ENCODE measurements around the gene CCDC171. TPM values are rescaled to one million over a fixed set of nuclear protein-coding genes. Genes with fewer than 3 reads are reported as not detected.
"Not testable (repeated sequence)": the region's sequence is repeated elsewhere in the genome, so short reads cannot be mapped to it uniquely, and the experiment has no call there.

Gene CCDC171
- total RNA-seq, 2 donors from 2014 or later = 2.3 TPM

GRCh38 chr9:15592317-15592716 is 39.5 kb downstream of the CCDC171 start:
- Histone ChIP-seq H3K9ac (ENCODE audit: low read depth in 2 of 2, low read length in 2 of 2) (no peak overlapping the region), H3K27me3 (no peaks in the 10 kb centered on the region), H3K4me3 (no peak overlapping the region), H3K4me1 (no peaks in the 10 kb centered on the region), H3K36me3 (no peaks in the 10 kb centered on the region), H3K9me3 (no peaks in the 10 kb centered on the region), H3K27ac (no peak overlapping the region)
- TF ChIP-seq CTCF (IDR thresholded peaks at IDR 0.05) = no peak
- intact Hi-C loops (cut with DNase I) = no loop called here
- no peak for DNase-seq

- H3K4me1 ChIP-seq; H3K9ac ChIP-seq (ENCODE audit: low read depth in 2 of 2, low read length in 2 of 2); intact Hi-C loops (cut with DNase I); H3K9me3 ChIP-seq; DNase-seq; H3K4me3 ChIP-seq; H3K27ac ChIP-seq; H3K36me3 ChIP-seq; H3K27me3 ChIP-seq: not testable (repeated sequence)
Observed at GRCh38 chr9:15592940-15593339, 40.1 kb downstream of the CCDC171 start.

GRCh38 chr9:15600666-15601330 is 48.0 kb downstream of the CCDC171 start:
- H3K4me3 ChIP-seq; H3K9ac ChIP-seq (ENCODE audit: low read depth in 2 of 2, low read length in 2 of 2); H3K36me3 ChIP-seq; H3K4me1 ChIP-seq; DNase-seq; H3K27ac ChIP-seq; H3K9me3 ChIP-seq; H3K27me3 ChIP-seq: not testable (repeated sequence)
- intact Hi-C loops (cut with DNase I) = loop anchor here (10.0 kb wide), 2 partner anchors 116 to 496 kb away; no protein-coding TSS in a partner anchor

GRCh38 chr9:15606643-15607472 is 54.0 kb downstream of the CCDC171 start:
- no peak overlapping the region for H3K27ac ChIP-seq
- no peaks in the 10 kb centered on the region for H3K9me3 ChIP-seq
- no peaks in the 10 kb centered on the region for H3K27me3 ChIP-seq
- peak; percentile 22 for DNase-seq
- no peak overlapping the region for H3K9ac ChIP-seq (ENCODE audit: low read depth in 2 of 2, low read length in 2 of 2)
- intact Hi-C loops (cut with DNase I) = loop anchor here (5.0 to 10.0 kb wide), 3 partner anchors 122 to 502 kb away; no protein-coding TSS in a partner anchor
- H3K36me3 ChIP-seq = no peaks in the 10 kb centered on the region
- TF ChIP-seq CTCF (IDR thresholded peaks at IDR 0.05) = peak; percentile 78
- no peak overlapping the region for H3K4me3 ChIP-seq
- no peaks in the 10 kb centered on the region for H3K4me1 ChIP-seq

- Histone ChIP-seq H3K9ac (ENCODE audit: low read depth in 2 of 2, low read length in 2 of 2) (no peak overlapping the region), H3K9me3 (no peaks in the 10 kb centered on the region), H3K27ac (no peak overlapping the region), H3K27me3 (no peaks in the 10 kb centered on the region), H3K36me3 (no peaks in the 10 kb centered on the region), H3K4me3 (no peak overlapping the region), H3K4me1 (no peaks in the 10 kb centered on the region)
- DNase-seq = no peak
- intact Hi-C loops (cut with DNase I) = no loop called here
- TF ChIP-seq CTCF (IDR thresholded peaks at IDR 0.05) = no peak
Observed at GRCh38 chr9:15612962-15613361, 60.1 kb downstream of the CCDC171 start.

GRCh38 chr9:15617782-15618181 is 64.9 kb downstream of the CCDC171 start:
- Histone ChIP-seq H3K4me1 (no peaks in the 10 kb centered on the region), H3K27ac (no peak overlapping the region), H3K36me3 (no peaks in the 10 kb centered on the region), H3K9me3 (no peaks in the 10 kb centered on the region), H3K9ac (ENCODE audit: low read depth in 2 of 2, low read length in 2 of 2) (no peak overlapping the region), H3K4me3 (no peak overlapping the region), H3K27me3 (no peaks in the 10 kb centered on the region)
- no peak for DNase-seq
- TF ChIP-seq CTCF (IDR thresholded peaks at IDR 0.05) = no peak
- intact Hi-C loops (cut with DNase I) = no loop called here

Data from colonic mucosa (tissue), 4 donors.